Measurements from ENCODE around the gene MBD5. TPM values are rescaled to one million over a fixed set of nuclear protein-coding genes. Genes with fewer than 3 reads are reported as not detected.

MBD5 gene
- total RNA-seq, 1 donor from 2014 or later = 42.1 TPM

GRCh38 chr2:148527488-148528340 lies 506.8 kb downstream of the MBD5 start:
- Histone ChIP-seq H3K4me3 (no peak overlapping the region), H3K27me3 (no peaks in the 10 kb centered on the region), H3K4me1 (no peaks in the 10 kb centered on the region), H3K27ac (no peak overlapping the region), H3K9me3 (no peaks in the 10 kb centered on the region), H3K36me3 (no peaks in the 10 kb centered on the region)
- DNase-seq (no peak), ATAC-seq (no peak)
- TF ChIP-seq, protein P1, sequence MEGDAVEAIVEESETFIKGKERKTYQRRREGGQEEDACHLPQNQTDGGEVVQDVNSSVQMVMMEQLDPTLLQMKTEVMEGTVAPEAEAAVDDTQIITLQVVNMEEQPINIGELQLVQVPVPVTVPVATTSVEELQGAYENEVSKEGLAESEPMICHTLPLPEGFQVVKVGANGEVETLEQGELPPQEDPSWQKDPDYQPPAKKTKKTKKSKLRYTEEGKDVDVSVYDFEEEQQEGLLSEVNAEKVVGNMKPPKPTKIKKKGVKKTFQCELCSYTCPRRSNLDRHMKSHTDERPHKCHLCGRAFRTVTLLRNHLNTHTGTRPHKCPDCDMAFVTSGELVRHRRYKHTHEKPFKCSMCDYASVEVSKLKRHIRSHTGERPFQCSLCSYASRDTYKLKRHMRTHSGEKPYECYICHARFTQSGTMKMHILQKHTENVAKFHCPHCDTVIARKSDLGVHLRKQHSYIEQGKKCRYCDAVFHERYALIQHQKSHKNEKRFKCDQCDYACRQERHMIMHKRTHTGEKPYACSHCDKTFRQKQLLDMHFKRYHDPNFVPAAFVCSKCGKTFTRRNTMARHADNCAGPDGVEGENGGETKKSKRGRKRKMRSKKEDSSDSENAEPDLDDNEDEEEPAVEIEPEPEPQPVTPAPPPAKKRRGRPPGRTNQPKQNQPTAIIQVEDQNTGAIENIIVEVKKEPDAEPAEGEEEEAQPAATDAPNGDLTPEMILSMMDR (IDR thresholded peaks at IDR 0.05) = no peak
- intact Hi-C loops (cut with DNase I) = no loop called here

- H3K27ac ChIP-seq = no peak overlapping the region
- ATAC-seq (no peak), DNase-seq (no peak)
- no peaks in the 10 kb centered on the region for H3K9me3 ChIP-seq
- H3K36me3 ChIP-seq = no peaks in the 10 kb centered on the region
- H3K4me1 ChIP-seq = no peaks in the 10 kb centered on the region
- intact Hi-C loops (cut with DNase I) = no loop called here
- TF ChIP-seq, protein P1 (IDR thresholded peaks at IDR 0.05) = no peak
- H3K4me3 ChIP-seq = no peak overlapping the region
- no peaks in the 10 kb centered on the region for H3K27me3 ChIP-seq
These were observed 507.6 kb downstream of the MBD5 start for GRCh38 chr2:148528356-148529064.

DNA sequence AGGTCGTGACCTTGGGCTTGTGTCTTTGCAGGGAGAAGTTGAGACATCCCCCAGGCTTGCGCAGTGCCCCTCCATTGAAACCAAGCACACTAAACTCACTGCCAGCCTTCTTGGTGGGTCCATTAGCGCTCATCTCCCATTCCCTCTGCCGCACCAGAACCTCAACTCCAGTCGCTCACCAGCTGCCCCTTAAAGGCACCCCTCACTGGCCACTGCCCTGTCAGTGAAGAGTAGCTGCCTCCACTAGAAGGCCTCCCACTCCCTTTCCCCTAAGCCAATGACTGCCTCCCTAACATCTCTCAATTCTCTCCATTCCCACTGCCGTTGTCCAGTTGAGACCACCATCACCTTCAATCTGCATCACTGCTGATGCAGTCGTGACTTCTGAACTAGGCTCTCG lies 508.9 kb downstream of the MBD5 start:
- intact Hi-C loops (cut with DNase I) = no loop called here
- no peaks in the 10 kb centered on the region for H3K9me3 ChIP-seq
- no peak overlapping the region for H3K4me3 ChIP-seq
- H3K36me3 ChIP-seq = no peaks in the 10 kb centered on the region
- ATAC-seq = no peak
- no peak for DNase-seq
- no peak overlapping the region for H3K27ac ChIP-seq
- TF ChIP-seq, protein P1 (IDR thresholded peaks at IDR 0.05) = no peak
- H3K4me1 ChIP-seq = no peaks in the 10 kb centered on the region
- no peaks in the 10 kb centered on the region for H3K27me3 ChIP-seq

- H3K27me3 ChIP-seq = no peaks in the 10 kb centered on the region
- H3K9me3 ChIP-seq = no peaks in the 10 kb centered on the region
- intact Hi-C loops (cut with DNase I) = no loop called here
- no peak overlapping the region for H3K4me3 ChIP-seq
- DNase-seq (no peak), ATAC-seq (no peak)
- no peak overlapping the region for H3K27ac ChIP-seq
- TF ChIP-seq, protein P1 (IDR thresholded peaks at IDR 0.05) = no peak
- no peaks in the 10 kb centered on the region for H3K4me1 ChIP-seq
- no peaks in the 10 kb centered on the region for H3K36me3 ChIP-seq
These were observed 509.5 kb downstream of the MBD5 start for GRCh38 chr2:148530350-148530749.

GRCh38 chr2:148531235-148531634 lies 510.3 kb downstream of the MBD5 start:
- TF ChIP-seq, protein P1 (IDR thresholded peaks at IDR 0.05) = no peak
- no peaks in the 10 kb centered on the region for H3K27me3 ChIP-seq
- H3K4me1 ChIP-seq = no peaks in the 10 kb centered on the region
- ATAC-seq (no peak), DNase-seq (no peak)
- no peaks in the 10 kb centered on the region for H3K36me3 ChIP-seq
- H3K27ac ChIP-seq = no peak overlapping the region
- intact Hi-C loops (cut with DNase I) = no loop called here
- no peaks in the 10 kb centered on the region for H3K9me3 ChIP-seq
- no peak overlapping the region for H3K4me3 ChIP-seq

Data from upper lobe of right lung (tissue), 1 donor.